ENCODE measurements around the gene PLTP.

PLTP gene

GRCh38 chr20:45873409-45874103, 38.4 kb downstream of the PLTP start:
- DNase-seq (ENCODE audit: low spot score) = no peak

- no peak for DNase-seq (ENCODE audit: low spot score)
Measured at GRCh38 chr20:45872626-45873025, 39.3 kb downstream of the PLTP start.

- no peak for DNase-seq (ENCODE audit: low spot score)
Measured at GRCh38 chr20:45867819-45868176, 44.2 kb downstream of the PLTP start.

- DNase-seq (ENCODE audit: low spot score) = no peak
Measured at GRCh38 chr20:45867136-45867818, 44.7 kb downstream of the PLTP start.

GRCh38 chr20:45866454-45866853, 45.5 kb downstream of the PLTP start:
- no peak for DNase-seq (ENCODE audit: low spot score)

GRCh38 chr20:45863543-45864470, 48.1 kb downstream of the PLTP start:
- DNase-seq (ENCODE audit: low spot score) = no peak

GRCh38 chr20:45861221-45862075, 50.5 kb downstream of the PLTP start:
- DNase-seq (ENCODE audit: low spot score) = no peak

GRCh38 chr20:45860560-45861220, 51.3 kb downstream of the PLTP start:
- no peak for DNase-seq (ENCODE audit: low spot score)

- DNase-seq (ENCODE audit: low spot score) = no peak
Measured at GRCh38 chr20:45859916-45860315, 52.0 kb downstream of the PLTP start.

GRCh38 chr20:45857882-45858216, 54.1 kb downstream of the PLTP start:
- no peak for DNase-seq (ENCODE audit: low spot score)

- DNase-seq (ENCODE audit: low spot score) = peak; percentile 99
Measured at GRCh38 chr20:45857114-45857881, 54.7 kb downstream of the PLTP start, which contains the start of the genes ACOT8 and ZSWIM3. ACOT8 (minus strand) TSS chr20:45857392; CDS start chr20:45857315, 77 bp downstream. ZSWIM3 (plus strand) TSS chr20:45857614; CDS start chr20:45857826, 212 bp downstream.

GRCh38 chr20:45853484-45853883, 58.5 kb downstream of the PLTP start:
- DNase-seq (ENCODE audit: low spot score) = no peak

- no peak for DNase-seq (ENCODE audit: low spot score)
Measured at GRCh38 chr20:45852326-45852725, 59.6 kb downstream of the PLTP start.

- DNase-seq (ENCODE audit: low spot score) = no peak
Measured at GRCh38 chr20:45851501-45851900, 60.5 kb downstream of the PLTP start.

GRCh38 chr20:45850926-45851325, 61.0 kb downstream of the PLTP start:
- DNase-seq (ENCODE audit: low spot score) = no peak

- DNase-seq (ENCODE audit: low spot score) = no peak
Measured at GRCh38 chr20:45850238-45850637, 61.7 kb downstream of the PLTP start.

- no peak for DNase-seq (ENCODE audit: low spot score)
Measured at GRCh38 chr20:45848969-45849582, 62.9 kb downstream of the PLTP start.

Data from globus pallidus (tissue), 1 donor.